ENCODE data around the gene PCIF1.

DNA sequence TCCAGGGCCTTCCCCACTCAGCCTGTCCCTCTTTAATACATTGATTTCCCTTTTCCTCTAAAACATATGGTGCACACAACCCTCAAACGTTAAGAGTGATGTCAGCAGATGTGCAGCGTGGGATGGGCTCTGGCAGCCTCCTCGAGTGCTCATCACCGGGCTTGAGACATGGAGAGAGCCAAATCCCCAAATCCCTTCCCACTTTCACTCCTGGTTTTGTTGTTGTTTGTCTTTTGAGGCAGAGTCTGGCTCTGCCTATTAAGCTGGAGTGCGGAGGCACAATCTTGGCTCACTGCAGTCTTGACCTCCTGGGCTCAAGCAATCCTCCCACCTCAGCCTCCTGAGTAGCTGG lies 16.7 kb upstream of the PCIF1 start:
- TF ChIP-seq POLR2A (IDR thresholded peaks at IDR 0.05; ENCODE audit: low read length) (no peak), RCOR1 (IDR thresholded peaks at IDR 0.05; ENCODE audit: low read depth, low read length) (no peak), CTCF (IDR thresholded peaks at IDR 0.05) (no peak), RFX5 (IDR thresholded peaks at IDR 0.05) (no peak), MAX (IDR thresholded peaks at IDR 0.05) (no peak), CEBPB (IDR thresholded peaks at IDR 0.05) (no peak), RAD21 (conservative IDR thresholded peaks at IDR 0.05 in 1 of 2, IDR thresholded peaks at IDR 0.05 in 1 of 2) (no peak), EP300 (IDR thresholded peaks at IDR 0.05) (no peak), BCL3 (IDR thresholded peaks at IDR 0.05) (no peak), REST (IDR thresholded peaks at IDR 0.05) (no peak)
- TF ChIP-seq, protein P1, sequence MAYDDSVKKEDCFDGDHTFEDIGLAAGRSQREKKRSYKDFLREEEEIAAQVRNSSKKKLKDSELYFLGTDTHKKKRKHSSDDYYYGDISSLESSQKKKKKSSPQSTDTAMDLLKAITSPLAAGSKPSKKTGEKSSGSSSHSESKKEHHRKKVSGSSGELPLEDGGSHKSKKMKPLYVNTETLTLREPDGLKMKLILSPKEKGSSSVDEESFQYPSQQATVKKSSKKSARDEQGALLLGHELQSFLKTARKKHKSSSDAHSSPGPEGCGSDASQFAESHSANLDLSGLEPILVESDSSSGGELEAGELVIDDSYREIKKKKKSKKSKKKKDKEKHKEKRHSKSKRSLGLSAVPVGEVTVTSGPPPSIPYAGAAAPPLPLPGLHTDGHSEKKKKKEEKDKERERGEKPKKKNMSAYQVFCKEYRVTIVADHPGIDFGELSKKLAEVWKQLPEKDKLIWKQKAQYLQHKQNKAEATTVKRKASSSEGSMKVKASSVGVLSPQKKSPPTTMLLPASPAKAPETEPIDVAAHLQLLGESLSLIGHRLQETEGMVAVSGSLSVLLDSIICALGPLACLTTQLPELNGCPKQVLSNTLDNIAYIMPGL (CRISPR knock-in tag; IDR thresholded peaks at IDR 0.05; ENCODE audit: borderline replicate concordance), result no peak

All from A549 (cell line).